CD14-positive monocyte (primary cell): ENCODE measurements around the gene GABRA1. TPM values are rescaled to one million over a fixed set of nuclear protein-coding genes. Genes with fewer than 3 reads are reported as not detected.

Source experiments
- DNase-seq, 3 donors: peaks; one replicate each; pipeline ENCODE4 v3.0.0-alpha.2; 2011 to 2022
- H2AFZ ChIP-seq: 2 replicates; pipeline ENCODE4 v1.6.0; 2012; ENCODE audit warnings: mild to moderate bottlenecking, low read depth, low read length, inconsistent platforms; ENCODE audit not compliant: insufficient read depth, poor library complexity, severe bottlenecking
- H3K27ac ChIP-seq, 2 donors: 1 replicate in 1 of 2; 2 replicates in 1 of 2; pipeline ENCODE4 v1.5.1; 2012 to 2013; ENCODE audit warnings: low read length in 2 of 2, control low read depth in 1 of 2, inconsistent platforms in 1 of 2, low read depth in 1 of 2, mild to moderate bottlenecking in 1 of 2
- H3K27me3 ChIP-seq, 2 donors: one replicate each; pipeline versions ENCODE4 v1.6.0 to v1.6.1; 2011 to 2013; ENCODE audit warnings: low read length in 2 of 2; ENCODE audit not compliant: control insufficient read depth in 2 of 2, insufficient read depth in 2 of 2
- H3K36me3 ChIP-seq, 2 donors: replicated peaks in 1 of 2; 1 replicate in 1 of 2; 2 replicates in 1 of 2; pipeline versions ENCODE4 v1.5.1 to v1.6.1; 2012 to 2013; ENCODE audit warnings: low read length in 2 of 2, control low read depth in 1 of 2, inconsistent platforms in 1 of 2, mild to moderate bottlenecking in 1 of 2; ENCODE audit not compliant: insufficient read depth in 2 of 2, control insufficient read depth in 1 of 2
- H3K4me1 ChIP-seq, 2 donors: 1 replicate in 1 of 2; 2 replicates in 1 of 2; pipeline versions ENCODE4 v1.5.1 to v1.6.1; 2012 to 2013; ENCODE audit warnings: low read length in 2 of 2, control low read depth in 1 of 2, inconsistent platforms in 1 of 2, mild to moderate bottlenecking in 1 of 2, moderate library complexity in 1 of 2; ENCODE audit not compliant: insufficient read depth in 2 of 2, control insufficient read depth in 1 of 2
- H3K4me2 ChIP-seq: replicated peaks from 2 replicates; pipeline ENCODE3; 2012; ENCODE audit warnings: low read length, moderate library complexity, mild to moderate bottlenecking; ENCODE audit not compliant: poor library complexity, severe bottlenecking; ENCODE audit errors: extremely low read depth
- H3K4me3 ChIP-seq, 3 experiments: fragments of 200-600 bp in 1 of 3; sonication (generic) in 1 of 3; replicated peaks in 1 of 3; 1 replicate in 2 of 3; 2 replicates in 1 of 3; pipeline ENCODE4 v1.5.1; 2011 to 2013; ENCODE audit warnings: low read length in 3 of 3, mild to moderate bottlenecking in 3 of 3, control low read depth in 2 of 3, low read depth in 2 of 3, inconsistent platforms in 1 of 3, moderate library complexity in 1 of 3
- H3K79me2 ChIP-seq: 2 replicates; pipeline ENCODE4 v1.6.0; 2012; ENCODE audit warnings: mild to moderate bottlenecking, control low read depth, inconsistent platforms, low read length, moderate library complexity; ENCODE audit not compliant: insufficient read depth
- H3K9ac ChIP-seq: 2 replicates; pipeline ENCODE4 v1.6.0; 2017; ENCODE audit warnings: low read length, mild to moderate bottlenecking; ENCODE audit not compliant: insufficient read depth, poor library complexity, severe bottlenecking
- H3K9me3 ChIP-seq, 2 donors: replicated peaks in 1 of 2; 1 replicate in 1 of 2; 2 replicates in 1 of 2; pipeline versions ENCODE4 v1.5.1 to v1.6.1; 2012 to 2013; ENCODE audit warnings: low read length in 2 of 2, control low read depth in 1 of 2; ENCODE audit not compliant: control insufficient read depth in 1 of 2, insufficient read depth in 1 of 2
- H4K20me1 ChIP-seq: 2 replicates; pipeline ENCODE4 v1.6.0; 2012; ENCODE audit warnings: mild to moderate bottlenecking, low read length, control low read depth, moderate library complexity; ENCODE audit not compliant: insufficient read depth
- H3K27ac Mint-ChIP-seq, 7 donors: one replicate each; pipeline ENCODE4 v1.8.0; 2020; ENCODE audit warnings: mild to moderate bottlenecking in 7 of 7, mixed read lengths in 7 of 7, moderate library complexity in 6 of 7, inconsistent platforms in 2 of 7
- H3K27me3 Mint-ChIP-seq, 3 donors: one replicate each; pipeline ENCODE4 v1.8.0; 2021 to 2022; ENCODE audit warnings: low read depth in 3 of 3, mild to moderate bottlenecking in 3 of 3, mixed read lengths in 3 of 3, moderate library complexity in 3 of 3, inconsistent platforms in 1 of 3
- H3K36me3 Mint-ChIP-seq, 2 donors: one replicate each; pipeline ENCODE4 v1.8.0; 2020; ENCODE audit warnings: mixed read lengths in 2 of 2, inconsistent platforms in 1 of 2, mild to moderate bottlenecking in 1 of 2
- H3K4me1 Mint-ChIP-seq: one replicate; pipeline ENCODE4 v1.8.0; 2020; ENCODE audit warnings: mild to moderate bottlenecking, mixed read lengths
- H3K4me3 Mint-ChIP-seq, 2 donors: one replicate each; pipeline ENCODE4 v1.8.0; 2020; ENCODE audit warnings: mild to moderate bottlenecking in 2 of 2, mixed read lengths in 2 of 2, moderate library complexity in 1 of 2
- H3K9me3 Mint-ChIP-seq, 7 donors: one replicate each; pipeline ENCODE4 v1.8.0; 2020 to 2022; ENCODE audit warnings: mixed read lengths in 7 of 7, mild to moderate bottlenecking in 6 of 7, moderate library complexity in 6 of 7, inconsistent platforms in 2 of 7
- CTCF ChIP-seq: fragments of 200-600 bp; IDR thresholded peaks from one replicate; pipeline ENCODE4 v1.8.0; 2022; ENCODE audit warnings: antibody characterized with exemption, mild to moderate bottlenecking
- WGBS: methylation state at CpG from one replicate; pipeline ENCODE4 v1.1.5; 2013; ENCODE audit warnings: missing lambda C conversion rate; ENCODE audit not compliant: insufficient coverage; 5-methylcytosine and 5-hydroxymethylcytosine counted together
- intact Hi-C, 2 donors: fragments of 100-400 bp; cut with micrococcal nuclease; formaldehyde crosslinking; loops; one replicate each; pipeline versions ENCODE4 v1.15.0 to v1.15.1; 2023
- polyA plus RNA-seq, 3 donors: library from polyadenylated mRNA; depleted of rRNA in 1 of 3; unstranded in 2 of 3; stranded (reverse) in 1 of 3; fragments of 300-500 nt in 2 of 3; fragments of >200 nt in 1 of 3; fragmentation: Illumina TruSeq in 2 of 3; gene quantifications; 1 replicate in 2 of 3; 2 replicates in 1 of 3; pipeline ENCODE4 v1.2.3, GENCODE V29; 2012 to 2021

Gene GABRA1
- polyA plus RNA-seq, 3 donors: not detected

- Mint-ChIP-seq H3K4me1 (no peaks in the 10 kb centered on the region), H3K4me3 (no peak overlapping the region), H3K9me3 (peaks cover 0 to 2% (median 0%) of the 10 kb centered on the region in 7 donors), H3K27ac (no peak overlapping the region), H3K36me3 (no peaks in the 10 kb centered on the region), H3K27me3 (no peaks in the 10 kb centered on the region)
- H3K36me3 ChIP-seq: no peaks in the 10 kb centered on the region
- no peaks in the 10 kb centered on the region for H4K20me1 ChIP-seq
- no peak for TF ChIP-seq CTCF
- H3K27me3 ChIP-seq: no peaks in the 10 kb centered on the region
- no peak overlapping the region for H3K4me2 ChIP-seq
- intact Hi-C loops: no loop called here
- no peak overlapping the region for H3K27ac ChIP-seq
- no peak overlapping the region for H3K4me3 ChIP-seq
- H3K9ac ChIP-seq: no peak overlapping the region
- no peaks in the 10 kb centered on the region for H3K4me1 ChIP-seq
- no peak overlapping the region for H2AFZ ChIP-seq
- no CpG with 5 or more reads among the region's 1 CpG for WGBS
- DNase-seq: no peak
- no peaks in the 10 kb centered on the region for H3K79me2 ChIP-seq
- H3K9me3 ChIP-seq: no peaks in the 10 kb centered on the region
These were observed 73.9 kb downstream of the GABRA1 start for GRCh38 chr5:161921781-161922180.

- no CpG with 5 or more reads among the region's 3 CpGs for WGBS
- Mint-ChIP-seq H3K4me3 (no peak overlapping the region), H3K27ac (no peak overlapping the region), H3K36me3 (no peaks in the 10 kb centered on the region), H3K9me3 (peaks cover 0 to 5% (median 0%) of the 10 kb centered on the region in 7 donors), H3K27me3 (no peaks in the 10 kb centered on the region), H3K4me1 (no peaks in the 10 kb centered on the region)
- no peak for DNase-seq
- no peaks in the 10 kb centered on the region for H4K20me1 ChIP-seq
- no peak overlapping the region for H3K9ac ChIP-seq
- H3K4me1 ChIP-seq: no peaks in the 10 kb centered on the region
- H3K4me3 ChIP-seq: no peak overlapping the region
- H3K27ac ChIP-seq: no peak overlapping the region
- no peak overlapping the region for H2AFZ ChIP-seq
- H3K4me2 ChIP-seq: no peak overlapping the region
- intact Hi-C loops: no loop called here
- no peaks in the 10 kb centered on the region for H3K36me3 ChIP-seq
- H3K9me3 ChIP-seq: no peaks in the 10 kb centered on the region
- TF ChIP-seq CTCF: no peak
- no peaks in the 10 kb centered on the region for H3K79me2 ChIP-seq
- H3K27me3 ChIP-seq: no peaks in the 10 kb centered on the region
These were observed 76.3 kb downstream of the GABRA1 start for GRCh38 chr5:161924270-161924669.
